ENCODE results near the gene GPSM3. TPM values are rescaled to one million over a fixed set of nuclear protein-coding genes. Genes with fewer than 3 reads are reported as not detected.

Gene GPSM3
- total and polyA plus RNA-seq, 8 donors: 0.59 to 10.1 (median 4.5) TPM

- intact Hi-C loops (cut with DNase I): no loop called here
- no peak for TF ChIP-seq CTCF (IDR thresholded peaks at IDR 0.05)
- H3K9me3 ChIP-seq: no peaks in the 10 kb centered on the region
- H3K4me1 ChIP-seq: no peaks in the 10 kb centered on the region
- FAIRE-seq (no peak), DNase-seq (no peak), ATAC-seq (no peak)
- no peak overlapping the region for H3K27ac ChIP-seq
- no peaks in the 10 kb centered on the region for H3K36me3 ChIP-seq
- H3K4me3 ChIP-seq: no peak overlapping the region
- H3K27me3 ChIP-seq: no peaks in the 10 kb centered on the region
- 64 to 77% methylated on average over 2 of the region's 2 CpGs for WGBS, 2 donors
Observed at GRCh38 chr6:32224696-32225095, 32.3 kb upstream of the GPSM3 start.

GRCh38 chr6:32223258-32224235 lies 31.1 kb upstream of the GPSM3 start, which contains the start of gene NOTCH4:
TSS of gene NOTCH4 (minus strand) at chr6:32224067. CDS start at chr6:32223928, 139 bp downstream.
- Histone ChIP-seq H3K9me3 (no peaks in the 10 kb centered on the region), H3K36me3 (no peaks in the 10 kb centered on the region), H3K4me3 (no peak within 1 kb of the TSS), H3K4me1 (no peaks in the 10 kb centered on the region), H3K27ac (no peak within 1 kb of the TSS), H3K27me3 (no peaks in the 10 kb centered on the region)
- FAIRE-seq (no peak), ATAC-seq (no peak), DNase-seq (no peak)
- 41 to 54% methylated on average over 20 of the region's 20 CpGs for WGBS, 2 donors
- intact Hi-C loops (cut with DNase I): no loop called here
- TF ChIP-seq CTCF (IDR thresholded peaks at IDR 0.05): no peak

- no peaks in the 10 kb centered on the region for H3K9me3 ChIP-seq
- intact Hi-C loops (cut with DNase I): no loop called here
- TF ChIP-seq CTCF (IDR thresholded peaks at IDR 0.05): no peak
- FAIRE-seq: no peak
- no peak overlapping the region for H3K4me3 ChIP-seq
- ATAC-seq: no peak
- no peak overlapping the region for H3K27ac ChIP-seq
- 83 to 88% methylated on average over 7 to 8 of the region's 8 CpGs for WGBS, 2 donors
- H3K4me1 ChIP-seq: no peaks in the 10 kb centered on the region
- H3K27me3 ChIP-seq: no peaks in the 10 kb centered on the region
- DNase-seq: peak in 1 of 6 donors; percentile 54
- no peaks in the 10 kb centered on the region for H3K36me3 ChIP-seq
Observed at GRCh38 chr6:32222333-32223230, 30.1 kb upstream of the GPSM3 start.

- no peaks in the 10 kb centered on the region for H3K36me3 ChIP-seq
- intact Hi-C loops (cut with DNase I): no loop called here
- DNase-seq (no peak), ATAC-seq (no peak), FAIRE-seq (no peak)
- H3K27ac ChIP-seq: no peak overlapping the region
- no peak overlapping the region for H3K4me3 ChIP-seq
- H3K9me3 ChIP-seq: no peaks in the 10 kb centered on the region
- no peaks in the 10 kb centered on the region for H3K27me3 ChIP-seq
- TF ChIP-seq CTCF (IDR thresholded peaks at IDR 0.05): no peak
- H3K4me1 ChIP-seq: no peaks in the 10 kb centered on the region
- WGBS, 2 donors: 48% methylated on average over 4 of the region's 4 CpGs
Observed at GRCh38 chr6:32220021-32220420, 27.6 kb upstream of the GPSM3 start.
